H1 (cell line): ENCODE data around the gene GPC1. TPM values are rescaled to one million over a fixed set of nuclear protein-coding genes. Genes with fewer than 3 reads are reported as not detected.

Experiments used
- microRNA counts: library from miRNA; unstranded; fragments of <30 nt; microRNA quantifications from one replicate; lab custom pipeline; 2015
- microRNA-seq, 2 experiments: library from miRNA; unstranded; fragments of <30 nt; microRNA quantifications; one replicate each; pipeline versions ENCODE4 to v1.2.0, GENCODE V29; 2016 to 2020; ENCODE audit warnings: borderline microRNAs expressed in 2 of 2, borderline number of aligned reads in 2 of 2, borderline replicate concordance in 1 of 2
- polyA plus RNA-seq, 7 experiments: library from polyadenylated mRNA; depleted of rRNA in 3 of 7; stranded (reverse) in 5 of 7; unstranded in 2 of 7; fragments of >200 nt in 5 of 7; fragments of 200-250 nt in 2 of 7; gene quantifications; 1 replicate in 5 of 7; 2 replicates in 1 of 7; 4 replicates in 1 of 7; pipeline versions ENCODE4 v1.2.1 to v1.2.3, GENCODE V29; 2011 to 2013; ENCODE audit warnings: missing spikeins in 2 of 7, mixed read lengths in 2 of 7
- small RNA-seq: library from polyadenylated mRNA; stranded (forward); fragments of <200 nt; extraction: miRNeasy Mini kit (QIAGEN cat#:217004); gene quantifications from one replicate; pipeline ENCODE3, GENCODE V24; 2013; ENCODE audit not compliant: insufficient read depth
- total RNA-seq: library from RNA; stranded (reverse); fragmentation: NEBNext Ultra II Directional; extraction: Animal tissue kit (Norgen Biotek cat#: 25700); gene quantifications from 2 replicates; pipeline ENCODE4 v1.2.1, GENCODE V29; 2021

Gene GPC1
- total and polyA plus RNA-seq, 2 of the 8 experiments (the other 6 are each of a cell fraction or from before 2014, with no cell fraction given), result 21.9 to 28.3 TPM

MicroRNAs encoded within 50 kb of the gene (microRNA counts, 767-probe panel; counts per million panel counts)
- microRNA hsa-miR-149-5p (lab: Ali Mortazavi, UCI), result 879 counts per million, percentile 95 among the panel's probes with 10 or more counts

Small RNA genes lying within 50 kb of the gene (microRNA-seq; reads per million reads assigned to microRNA genes)
- 218 to 271 reads per million in 2 experiments for gene MIR149

Small RNA genes lying within 50 kb of the gene (small RNA-seq; reads per million reads assigned to genes)
- gene MIR149, result 220 reads per million, percentile 98 among the genes with 10 or more reads in this experiment

Other genes with a start within 250 kb of the GPC1 start
- 4.5 and 5.4 TPM in 2 replicates for gene ANKMY1, start 122.3 kb downstream of the GPC1 start, total RNA-seq
- gene ANKMY1, start 122.3 kb downstream of the GPC1 start, polyA plus RNA-seq (2011; rRNA removed), result 4.8 and 6.4 TPM in 2 replicates
- gene DUSP28, start 124.7 kb downstream of the GPC1 start, total RNA-seq, result 1.3 and 2.1 TPM in 2 replicates
- gene DUSP28, start 124.7 kb downstream of the GPC1 start, polyA plus RNA-seq (2011; rRNA removed), result 2.3 and 3.3 TPM in 2 replicates
- 11.3 and 11.7 TPM in 2 replicates for gene RNPEPL1, start 132.8 kb downstream of the GPC1 start, total RNA-seq
- 9.0 and 13.5 TPM in 2 replicates for gene RNPEPL1, start 132.8 kb downstream of the GPC1 start, polyA plus RNA-seq (2011; rRNA removed)
- gene CAPN10, start 151.1 kb downstream of the GPC1 start, total RNA-seq, result 39.8 and 40.7 TPM in 2 replicates
- gene CAPN10, start 151.1 kb downstream of the GPC1 start, polyA plus RNA-seq (2011; rRNA removed), result 30.7 and 44.5 TPM in 2 replicates
- 0.29 TPM in 1 of 2 replicates, not detected in the other for gene GPR35, start 189.8 kb downstream of the GPC1 start, total RNA-seq
- 0.47 and 0.67 TPM in 2 replicates for gene GPR35, start 189.8 kb downstream of the GPC1 start, polyA plus RNA-seq (2011; rRNA removed)
- gene AQP12B, start 247.2 kb downstream of the GPC1 start, total RNA-seq, result not detected in 2 replicates
- not detected in 2 replicates for gene AQP12B, start 247.2 kb downstream of the GPC1 start, polyA plus RNA-seq (2011; rRNA removed)